ENCODE data around the gene POLR3A.

The POLR3A gene

GRCh38 chr10:77959887-77960455, 69.3 kb downstream of the POLR3A start:
- no peaks in the 10 kb centered on the region for H3K4me1 ChIP-seq (ENCODE audit: insufficient read depth, poor library complexity, severe bottlenecking)
- no peak overlapping the region for H3K4me3 ChIP-seq (ENCODE audit: severe bottlenecking)
- no peaks in the 10 kb centered on the region for H3K27me3 ChIP-seq (ENCODE audit: insufficient read depth, poor library complexity, severe bottlenecking)
- TF ChIP-seq CTCF (IDR thresholded peaks at IDR 0.05; ENCODE audit: poor library complexity, severe bottlenecking): no peak
- no peak overlapping the region for H3K27ac ChIP-seq (ENCODE audit: poor library complexity, severe bottlenecking)
- DNase-seq (ENCODE audit: low spot score) (no peak), ATAC-seq (ENCODE audit: low read depth) (no peak)
- H3K9me3 ChIP-seq (ENCODE audit: severe bottlenecking): peaks cover 5% of the 10 kb centered on the region
- no peaks in the 10 kb centered on the region for H3K36me3 ChIP-seq (ENCODE audit: low read depth)

- no peak for TF ChIP-seq CTCF (IDR thresholded peaks at IDR 0.05; ENCODE audit: poor library complexity, severe bottlenecking)
- Histone ChIP-seq H3K9me3 (ENCODE audit: severe bottlenecking) (peaks cover 5% of the 10 kb centered on the region), H3K27me3 (ENCODE audit: insufficient read depth, poor library complexity, severe bottlenecking) (no peaks in the 10 kb centered on the region), H3K4me3 (ENCODE audit: severe bottlenecking) (no peak overlapping the region), H3K36me3 (ENCODE audit: low read depth) (no peaks in the 10 kb centered on the region), H3K4me1 (ENCODE audit: insufficient read depth, poor library complexity, severe bottlenecking) (no peaks in the 10 kb centered on the region), H3K27ac (ENCODE audit: poor library complexity, severe bottlenecking) (no peak overlapping the region)
- no peak for DNase-seq (ENCODE audit: low spot score)
- ATAC-seq (ENCODE audit: low read depth): no peak
These were observed 69.9 kb downstream of the POLR3A start for GRCh38 chr10:77959384-77959783.

- H3K36me3 ChIP-seq (ENCODE audit: low read depth): no peaks in the 10 kb centered on the region
- TF ChIP-seq CTCF (IDR thresholded peaks at IDR 0.05; ENCODE audit: poor library complexity, severe bottlenecking): no peak
- H3K4me1 ChIP-seq (ENCODE audit: insufficient read depth, poor library complexity, severe bottlenecking): no peaks in the 10 kb centered on the region
- peaks cover 6% of the 10 kb centered on the region for H3K9me3 ChIP-seq (ENCODE audit: severe bottlenecking)
- ATAC-seq (ENCODE audit: low read depth) (no peak), DNase-seq (ENCODE audit: low spot score) (no peak)
- no peak overlapping the region for H3K27ac ChIP-seq (ENCODE audit: poor library complexity, severe bottlenecking)
- no peaks in the 10 kb centered on the region for H3K27me3 ChIP-seq (ENCODE audit: insufficient read depth, poor library complexity, severe bottlenecking)
- no peak overlapping the region for H3K4me3 ChIP-seq (ENCODE audit: severe bottlenecking)
These were observed 74.2 kb downstream of the POLR3A start for GRCh38 chr10:77955136-77955535.

GRCh38 chr10:77949167-77949566, 80.1 kb downstream of the POLR3A start:
- no peak overlapping the region for H3K4me3 ChIP-seq (ENCODE audit: severe bottlenecking)

More at GRCh38 chr10:77949167-77949566, 80.1 kb downstream of the POLR3A start:
- ATAC-seq (ENCODE audit: low read depth): peak; percentile 97
- peak; percentile 96 for DNase-seq (ENCODE audit: low spot score)
- peaks cover 6% of the 10 kb centered on the region for H3K9me3 ChIP-seq (ENCODE audit: severe bottlenecking)
- peaks cover 20% of the 10 kb centered on the region for H3K4me1 ChIP-seq (ENCODE audit: insufficient read depth, poor library complexity, severe bottlenecking)
- H3K36me3 ChIP-seq (ENCODE audit: low read depth): no peaks in the 10 kb centered on the region
- no peaks in the 10 kb centered on the region for H3K27me3 ChIP-seq (ENCODE audit: insufficient read depth, poor library complexity, severe bottlenecking)
- no peak for TF ChIP-seq CTCF (IDR thresholded peaks at IDR 0.05; ENCODE audit: poor library complexity, severe bottlenecking)
- peak overlapping the region; percentile 98 for H3K27ac ChIP-seq (ENCODE audit: poor library complexity, severe bottlenecking)
